Sigmoid colon (tissue), 7 donors: ENCODE results near the gene PIP4K2C. TPM values are rescaled to one million over a fixed set of nuclear protein-coding genes. Genes with fewer than 3 reads are reported as not detected.
A peak's percentile ranks its signal among the peaks of the same experiment; 100 is the strongest.

Experiments
- DNase-seq: peaks from one replicate; pipeline ENCODE4 v3.0.0-alpha.2; 2019
- H3K27ac ChIP-seq, 4 donors: fragments of 200-600 bp; sonication (generic); one replicate each; pipeline ENCODE4 v1.5.1; 2016 to 2019; ENCODE audit warnings: mild to moderate bottlenecking in 1 of 4
- H3K27me3 ChIP-seq, 3 donors: fragments of 200-600 bp; sonication (generic); one replicate each; pipeline ENCODE4 v1.5.1; 2019; ENCODE audit warnings: mild to moderate bottlenecking in 1 of 3
- H3K36me3 ChIP-seq, 4 donors: fragments of 200-600 bp; sonication (generic); one replicate each; pipeline ENCODE4 v1.5.1; 2016 to 2019
- H3K4me1 ChIP-seq, 4 donors: fragments of 200-600 bp; sonication (generic); one replicate each; pipeline ENCODE4 v1.5.1; 2017 to 2019
- H3K4me3 ChIP-seq, 4 donors: fragments of 200-600 bp; sonication (generic); one replicate each; pipeline ENCODE4 v1.5.1; 2017 to 2019; ENCODE audit warnings: mild to moderate bottlenecking in 2 of 4, moderate library complexity in 1 of 4
- H3K9me3 ChIP-seq, 4 donors: fragments of 200-600 bp in 3 of 4; sonication (generic) in 3 of 4; one replicate each; pipeline versions ENCODE4 v1.5.1 to v1.6.1; 2013 to 2019
- EP300 ChIP-seq, 4 donors: sonication (generic); formaldehyde crosslinking; IDR thresholded peaks; one replicate each; pipeline ENCODE4 v1.6.1; 2017; ENCODE audit warnings: antibody characterized with exemption in 4 of 4
- POLR2A ChIP-seq, 2 donors: fragments of 450-650 bp; IDR thresholded peaks; one replicate each; pipeline ENCODE4 v1.6.1; 2016; ENCODE audit warnings: antibody characterized with exemption in 2 of 2, mild to moderate bottlenecking in 2 of 2, moderate library complexity in 2 of 2
- POLR2AphosphoS5 ChIP-seq, 4 donors: sonication (generic); formaldehyde crosslinking; IDR thresholded peaks; one replicate each; pipeline ENCODE4 v1.6.1; 2017; ENCODE audit warnings: antibody characterized with exemption in 4 of 4
- WGBS, 2 donors: extraction: QIAGEN DNeasy Blood & Tissue Kit; methylation state at CpG; one replicate each; pipeline ENCODE4 v1.1.7; 2013; 5-methylcytosine and 5-hydroxymethylcytosine counted together
- intact Hi-C: fragments of 100-400 bp; cut with DNase I; formaldehyde crosslinking; loops from one replicate; pipeline ENCODE4 v1.15.1; 2023
- polyA plus RNA-seq, 3 donors: library from polyadenylated mRNA; stranded (reverse); fragments of 200-250 nt; gene quantifications; one replicate each; pipeline ENCODE4 v1.2.3, GENCODE V29; 2013
- total RNA-seq, 4 donors: library from RNA; depleted of rRNA; stranded (reverse); fragments of >200 nt; gene quantifications; one replicate each; pipeline ENCODE4 v1.1.0, GENCODE V29; 2016
- TF ChIP-seq, protein P1 (sequence below), 4 experiments: fragments of 450-650 bp in 3 of 4; fragments of 200-600 bp in 1 of 4; IDR thresholded peaks; one replicate each; pipeline ENCODE4 v1.5.1; 2016 to 2019; ENCODE audit warnings: antibody characterized with exemption in 4 of 4, mild to moderate bottlenecking in 3 of 4, moderate library complexity in 2 of 4
- donor health status: healthy with polysubstance abuse.
- donor health status: Bipolar disorder and iron deficiency.
- donor health status: healthy.

Gene PIP4K2C
- total and polyA plus RNA-seq, 7 donors = 13.3 to 30.5 (median 21.0) TPM

- H3K36me3 ChIP-seq = peaks cover 16 to 39% (median 28%) of the 10 kb centered on the region in 4 donors
- peak overlapping the region in 1 of 4 donors; percentile 2 for H3K4me3 ChIP-seq
- H3K9me3 ChIP-seq = no peaks in the 10 kb centered on the region
- intact Hi-C loops = loop anchor here (5.0 kb wide), 1 partner anchor 91 kb away; the partner anchor contains the start of genes DDIT3 and MBD6
- peak; percentile 37 for DNase-seq
- WGBS, 2 donors = 77 to 87% methylated on average over 10 of the region's 10 CpGs
- no peak for TF ChIP-seq POLR2A (IDR thresholded peaks at IDR 0.05)
- TF ChIP-seq POLR2AphosphoS5 (IDR thresholded peaks at IDR 0.05) = no peak
- TF ChIP-seq, protein P1, sequence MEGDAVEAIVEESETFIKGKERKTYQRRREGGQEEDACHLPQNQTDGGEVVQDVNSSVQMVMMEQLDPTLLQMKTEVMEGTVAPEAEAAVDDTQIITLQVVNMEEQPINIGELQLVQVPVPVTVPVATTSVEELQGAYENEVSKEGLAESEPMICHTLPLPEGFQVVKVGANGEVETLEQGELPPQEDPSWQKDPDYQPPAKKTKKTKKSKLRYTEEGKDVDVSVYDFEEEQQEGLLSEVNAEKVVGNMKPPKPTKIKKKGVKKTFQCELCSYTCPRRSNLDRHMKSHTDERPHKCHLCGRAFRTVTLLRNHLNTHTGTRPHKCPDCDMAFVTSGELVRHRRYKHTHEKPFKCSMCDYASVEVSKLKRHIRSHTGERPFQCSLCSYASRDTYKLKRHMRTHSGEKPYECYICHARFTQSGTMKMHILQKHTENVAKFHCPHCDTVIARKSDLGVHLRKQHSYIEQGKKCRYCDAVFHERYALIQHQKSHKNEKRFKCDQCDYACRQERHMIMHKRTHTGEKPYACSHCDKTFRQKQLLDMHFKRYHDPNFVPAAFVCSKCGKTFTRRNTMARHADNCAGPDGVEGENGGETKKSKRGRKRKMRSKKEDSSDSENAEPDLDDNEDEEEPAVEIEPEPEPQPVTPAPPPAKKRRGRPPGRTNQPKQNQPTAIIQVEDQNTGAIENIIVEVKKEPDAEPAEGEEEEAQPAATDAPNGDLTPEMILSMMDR (IDR thresholded peaks at IDR 0.05) = no peak
- TF ChIP-seq EP300 (IDR thresholded peaks at IDR 0.05) = no peak
- H3K4me1 ChIP-seq = peaks cover 0 to 77% (median 66%) of the 10 kb centered on the region in 4 donors
- H3K27ac ChIP-seq = peak overlapping the region; percentile 96 to 97 (median 96)
- no peaks in the 10 kb centered on the region for H3K27me3 ChIP-seq
Observed at GRCh38 chr12:57613427-57614109, 22.6 kb downstream of the PIP4K2C start.

GRCh38 chr12:57614178-57614947, 23.4 kb downstream of the PIP4K2C start:
- intact Hi-C loops = loop anchor here (5.0 kb wide), 1 partner anchor 92 kb away; the partner anchor contains the start of genes DDIT3 and MBD6
- peak; percentile 77 for DNase-seq
- H3K4me1 ChIP-seq = peaks cover 0 to 70% (median 60%) of the 10 kb centered on the region in 4 donors
- no peaks in the 10 kb centered on the region for H3K27me3 ChIP-seq
- TF ChIP-seq POLR2A (IDR thresholded peaks at IDR 0.05) (no peak), POLR2AphosphoS5 (IDR thresholded peaks at IDR 0.05) (no peak), EP300 (IDR thresholded peaks at IDR 0.05) (no peak)
- TF ChIP-seq, protein P1 (IDR thresholded peaks at IDR 0.05) = no peak
- no peaks in the 10 kb centered on the region for H3K9me3 ChIP-seq
- WGBS, 2 donors = 42 to 46% methylated on average over 14 of the region's 14 CpGs
- H3K36me3 ChIP-seq = peaks cover 16 to 39% (median 25%) of the 10 kb centered on the region in 4 donors
- H3K27ac ChIP-seq = peak overlapping the region; percentile 96 to 97 (median 96)
- peak overlapping the region in 1 of 4 donors; percentile 2 for H3K4me3 ChIP-seq

GRCh38 chr12:57614948-57615500, 24.0 kb downstream of the PIP4K2C start:
- Histone ChIP-seq H3K27me3 (peaks cover 0 to 3% (median 0%) of the 10 kb centered on the region in 3 donors), H3K27ac (peak overlapping the region in 3 of 4 donors; percentile 48 to 97 (median 96)), H3K36me3 (peaks cover 16 to 39% (median 25%) of the 10 kb centered on the region in 4 donors), H3K4me3 (no peak overlapping the region), H3K9me3 (no peaks in the 10 kb centered on the region), H3K4me1 (peaks cover 0 to 63% (median 53%) of the 10 kb centered on the region in 4 donors)
- peak; percentile 36 for DNase-seq
- TF ChIP-seq POLR2AphosphoS5 (IDR thresholded peaks at IDR 0.05) = no peak
- TF ChIP-seq, protein P1 (IDR thresholded peaks at IDR 0.05) = no peak
- no peak for TF ChIP-seq EP300 (IDR thresholded peaks at IDR 0.05)
- no peak for TF ChIP-seq POLR2A (IDR thresholded peaks at IDR 0.05)
- intact Hi-C loops = loop anchor here (5.0 kb wide), 1 partner anchor 93 kb away; the partner anchor contains the start of genes DDIT3 and MBD6
- 83 to 85% methylated on average over 11 of the region's 11 CpGs for WGBS, 2 donors

DNA sequence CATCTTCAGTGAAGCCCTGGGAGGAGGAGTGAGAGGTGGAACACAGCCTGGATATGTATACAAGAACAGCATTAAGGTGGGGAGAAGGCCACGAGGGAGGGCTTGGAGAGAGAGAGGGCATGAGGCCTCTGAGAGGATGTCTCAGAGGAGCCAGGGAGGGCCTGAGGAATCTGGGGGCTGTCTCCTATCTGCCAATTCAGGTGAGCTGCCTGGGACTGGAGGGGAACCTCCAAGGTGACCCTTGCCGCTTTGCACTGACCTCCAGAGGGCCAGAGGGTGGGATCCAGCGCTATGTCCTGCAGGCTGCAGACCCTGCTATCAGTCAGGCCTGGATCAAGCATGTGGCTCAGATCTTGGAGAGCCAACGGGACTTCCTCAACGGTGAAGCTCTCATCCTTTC, 24.6 kb downstream of the PIP4K2C start:
- WGBS, 2 donors = 78 to 84% methylated on average over 5 of the region's 5 CpGs
- peaks cover 0 to 60% (median 49%) of the 10 kb centered on the region in 4 donors for H3K4me1 ChIP-seq

More for the DNA sequence above, 24.6 kb downstream of the PIP4K2C start:
- Histone ChIP-seq H3K36me3 (peaks cover 16 to 39% (median 25%) of the 10 kb centered on the region in 4 donors), H3K9me3 (no peaks in the 10 kb centered on the region), H3K27ac (peak overlapping the region in 1 of 4 donors; percentile 6), H3K27me3 (peaks cover 0 to 9% (median 0%) of the 10 kb centered on the region in 3 donors), H3K4me3 (no peak overlapping the region)
- TF ChIP-seq POLR2AphosphoS5 (IDR thresholded peaks at IDR 0.05) (no peak), POLR2A (IDR thresholded peaks at IDR 0.05) (no peak), EP300 (IDR thresholded peaks at IDR 0.05) (no peak)
- TF ChIP-seq, protein P1 (IDR thresholded peaks at IDR 0.05) = no peak
- intact Hi-C loops = no loop called here
- peak; percentile 41 for DNase-seq
